HG03457 (cell line): ENCODE data around the gene PPP1R3C.

Experiments used
- ATAC-seq: cut with Tn5 transposase; IDR thresholded peaks from one replicate; pipeline ENCODE4 v1.9.1; 2021; ENCODE audit warnings: moderate number of reproducible peaks; ENCODE audit not compliant: unreplicated experiment

PPP1R3C gene

GRCh38 chr10:91632671-91633550 lies at the start of gene PPP1R3C:
PPP1R3C (minus strand) TSS chr10:91633071; CDS start chr10:91632969, 102 bp downstream.
- no peak for ATAC-seq

GRCh38 chr10:91681361-91682276 lies 48.7 kb upstream of the PPP1R3C start:
- ATAC-seq, result no peak

DNA sequence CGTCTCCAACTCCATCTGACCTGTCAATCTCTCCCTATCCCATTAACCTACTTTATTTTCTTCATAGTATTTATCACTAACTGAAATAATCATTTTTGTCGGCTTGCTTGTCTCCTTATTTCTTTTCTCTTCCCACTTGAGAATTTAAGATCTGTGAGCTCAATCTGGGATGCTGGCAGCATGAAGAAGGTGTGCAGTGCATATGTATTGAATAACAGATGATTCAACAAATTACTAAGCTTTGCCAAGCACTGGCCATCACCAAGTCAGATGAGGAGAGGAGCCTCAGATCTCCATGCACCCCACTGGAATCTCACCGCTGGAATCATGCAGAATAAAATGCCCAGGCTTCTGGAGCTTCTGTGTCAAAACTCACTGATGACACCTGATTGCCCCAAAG lies 47.6 kb upstream of the PPP1R3C start:
- ATAC-seq, result no peak

DNA sequence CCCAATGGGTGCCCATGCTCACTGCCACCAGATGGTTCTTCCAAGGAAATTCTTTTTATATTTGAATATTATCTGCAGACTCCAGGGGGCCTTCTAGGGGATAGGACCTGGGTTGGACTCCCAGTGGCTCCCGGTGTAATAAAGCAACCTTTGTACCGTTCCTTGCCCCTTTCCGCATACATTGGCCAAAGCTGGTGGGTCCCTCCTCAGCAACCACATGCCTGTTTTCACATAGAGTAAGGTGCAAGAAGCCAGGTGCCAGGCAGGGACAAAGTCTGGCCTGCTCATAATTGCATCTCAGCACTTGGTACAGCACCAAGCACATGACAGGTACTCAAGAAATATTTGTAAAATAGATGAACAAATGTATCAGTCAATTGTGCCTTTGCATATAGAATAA lies 46.4 kb upstream of the PPP1R3C start:
- no peak for ATAC-seq

DNA sequence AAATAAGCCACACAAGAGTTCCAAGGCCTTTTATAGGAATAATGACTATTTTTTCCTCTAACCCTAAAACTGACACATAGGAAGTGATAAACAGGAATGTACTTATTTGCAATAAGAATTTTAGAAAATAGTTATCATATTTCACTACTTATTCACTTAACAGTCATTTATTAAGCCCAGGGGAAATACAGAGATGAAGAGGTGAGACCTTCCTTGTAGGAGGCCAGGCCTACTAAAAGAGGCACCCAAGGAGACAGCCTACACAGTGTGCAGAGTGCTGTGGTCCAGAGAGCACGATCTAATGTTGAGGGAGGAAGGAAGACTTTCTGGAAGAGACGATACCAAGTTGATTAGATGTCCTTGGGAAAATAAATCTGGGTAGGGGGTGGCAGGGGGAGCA lies 45.0 kb upstream of the PPP1R3C start:
- ATAC-seq, result no peak

DNA sequence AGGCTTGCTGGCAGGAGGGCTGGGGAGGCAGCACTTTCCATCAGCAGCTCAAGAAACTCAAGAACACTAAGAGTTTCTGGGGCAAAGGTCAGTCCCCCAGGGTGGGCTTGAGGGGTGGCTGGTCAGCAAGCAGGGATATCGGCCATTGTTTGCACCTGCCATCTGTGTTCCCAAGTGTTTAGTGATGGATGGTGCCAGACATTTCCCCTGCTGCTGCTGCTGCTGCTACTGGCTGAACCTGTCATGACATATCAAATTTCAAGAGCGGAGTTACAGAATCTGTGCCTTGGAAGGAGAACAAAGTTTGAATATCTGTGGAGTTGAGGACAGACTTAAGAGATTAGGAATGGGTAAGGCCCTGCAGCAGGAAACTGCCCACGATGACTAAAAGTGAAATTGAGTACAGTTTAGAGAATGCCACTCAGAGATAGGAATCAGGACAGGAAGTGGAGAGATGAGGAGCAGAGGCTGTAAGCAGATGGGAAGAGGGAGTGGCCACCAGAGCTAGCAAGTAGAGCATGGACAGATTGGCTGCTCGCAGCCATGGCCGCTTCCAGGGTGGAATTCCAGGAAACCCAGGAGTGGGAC lies 39.2 kb upstream of the PPP1R3C start:
- no peak for ATAC-seq

- no peak for ATAC-seq
Measured at GRCh38 chr10:91668913-91669312, 36.0 kb upstream of the PPP1R3C start.

DNA sequence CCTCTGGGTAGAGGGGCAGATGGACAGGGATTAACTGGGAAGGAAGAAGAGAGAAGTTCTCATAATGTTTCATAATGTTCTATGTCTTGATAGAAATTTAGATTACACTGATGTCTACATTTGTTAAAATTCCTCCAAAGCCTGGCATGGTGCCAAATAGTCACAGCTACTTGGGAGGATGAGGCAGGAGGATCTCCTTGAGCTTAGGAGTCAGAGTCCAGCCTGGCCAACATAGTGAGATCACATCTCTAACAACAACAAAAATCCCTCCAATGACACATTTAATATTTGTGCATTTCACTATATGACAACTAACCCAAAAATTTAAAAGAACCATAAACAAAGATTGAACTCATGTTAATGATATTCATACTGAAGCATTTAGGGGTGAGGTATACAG lies 33.0 kb upstream of the PPP1R3C start:
- no peak for ATAC-seq

- ATAC-seq, result no peak
Measured at GRCh38 chr10:91664426-91664825, 31.6 kb upstream of the PPP1R3C start.

- ATAC-seq, result no peak
Measured at GRCh38 chr10:91662993-91663392, 30.1 kb upstream of the PPP1R3C start.

- no peak for ATAC-seq
Measured at GRCh38 chr10:91653219-91653870, 20.5 kb upstream of the PPP1R3C start.

GRCh38 chr10:91652364-91652763 lies 19.5 kb upstream of the PPP1R3C start:
- no peak for ATAC-seq

DNA sequence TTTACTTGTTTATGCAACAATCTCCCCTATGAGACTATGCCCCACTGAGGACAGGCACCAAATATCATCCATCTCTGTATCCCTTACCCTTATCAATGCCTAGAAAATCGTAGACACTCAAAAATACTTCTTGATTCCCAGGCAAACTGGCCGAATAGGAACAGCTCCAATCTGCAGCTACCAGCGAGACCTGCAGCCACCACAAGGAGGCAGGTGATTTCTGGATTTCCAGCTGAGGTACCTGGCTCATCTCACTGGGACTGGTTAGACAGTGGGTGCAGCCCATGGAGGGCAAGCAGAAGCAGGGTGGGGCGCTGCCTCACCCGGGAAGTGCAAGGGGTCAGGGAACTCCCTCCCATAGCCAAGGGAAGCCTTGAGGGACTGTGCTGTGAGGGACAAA lies 10.8 kb upstream of the PPP1R3C start:
- no peak for ATAC-seq

GRCh38 chr10:91642831-91643692 lies 10.2 kb upstream of the PPP1R3C start:
- no peak for ATAC-seq

- ATAC-seq, result no peak
Measured at GRCh38 chr10:91636892-91637291, 4.0 kb upstream of the PPP1R3C start.

DNA sequence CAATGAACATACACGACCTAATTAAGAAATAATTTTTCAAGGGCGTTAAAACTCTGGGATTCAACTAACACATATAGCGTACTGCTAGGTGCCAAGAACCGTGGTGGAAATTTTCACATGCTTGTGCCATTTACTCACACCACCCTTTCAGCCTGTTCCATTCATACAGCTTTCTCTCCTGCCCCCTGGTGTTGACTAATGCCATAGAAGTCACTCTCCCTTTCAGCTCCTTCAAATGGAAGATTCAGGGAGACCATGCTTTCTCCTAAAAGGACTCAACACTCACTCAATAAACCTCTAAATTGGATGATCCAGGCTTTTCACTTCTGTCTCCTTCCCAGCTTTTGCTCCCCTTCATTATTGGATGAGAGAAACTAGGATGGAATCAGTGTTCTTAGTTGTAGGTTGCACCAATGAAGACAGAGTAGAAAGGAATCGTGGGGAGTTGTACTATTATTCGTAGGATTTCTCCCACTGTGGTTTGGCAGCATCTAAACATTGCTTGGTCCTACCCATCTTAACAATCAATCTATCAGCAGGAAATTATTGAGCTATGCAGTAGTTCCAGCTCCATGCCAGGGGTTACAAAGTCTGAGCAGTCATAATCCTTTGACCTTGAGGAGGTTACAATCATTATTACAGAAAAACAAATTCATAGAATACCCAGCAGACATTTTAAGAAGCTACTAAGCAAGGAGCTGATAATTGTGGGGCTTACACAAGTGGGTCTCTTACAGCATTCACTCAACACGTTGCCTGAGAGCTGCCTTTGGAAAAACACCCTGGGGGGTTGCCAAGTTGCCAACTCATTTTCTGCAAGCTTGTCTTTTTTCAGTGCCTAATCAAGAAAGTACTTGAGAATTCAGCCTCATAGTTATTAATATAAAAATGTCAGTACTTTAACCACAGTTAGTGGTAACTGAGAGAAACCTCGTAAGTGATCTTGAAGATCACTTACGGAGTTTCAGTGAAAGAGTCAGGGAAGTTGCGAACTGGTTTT lies 2.8 kb upstream of the PPP1R3C start:
- ATAC-seq, result no peak

DNA sequence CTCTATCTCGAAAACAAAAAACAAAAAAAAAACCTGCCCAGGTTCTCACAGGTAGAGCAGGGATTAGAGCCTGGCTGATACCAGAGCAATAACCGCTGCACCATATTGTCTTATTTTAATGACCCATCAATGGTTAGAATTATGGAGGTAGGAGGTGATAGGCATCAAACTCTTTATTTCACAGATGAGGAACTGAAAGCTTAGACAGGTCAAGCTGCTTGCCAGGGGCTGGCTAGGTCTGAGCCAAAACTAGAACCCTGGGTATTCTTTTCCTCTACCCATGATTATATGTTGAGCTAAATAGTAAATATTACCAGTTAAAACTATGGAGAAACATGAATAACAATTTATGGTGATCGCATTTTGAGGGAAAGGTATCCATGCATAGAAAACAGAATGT lies 2.0 kb upstream of the PPP1R3C start:
- ATAC-seq, result no peak

DNA sequence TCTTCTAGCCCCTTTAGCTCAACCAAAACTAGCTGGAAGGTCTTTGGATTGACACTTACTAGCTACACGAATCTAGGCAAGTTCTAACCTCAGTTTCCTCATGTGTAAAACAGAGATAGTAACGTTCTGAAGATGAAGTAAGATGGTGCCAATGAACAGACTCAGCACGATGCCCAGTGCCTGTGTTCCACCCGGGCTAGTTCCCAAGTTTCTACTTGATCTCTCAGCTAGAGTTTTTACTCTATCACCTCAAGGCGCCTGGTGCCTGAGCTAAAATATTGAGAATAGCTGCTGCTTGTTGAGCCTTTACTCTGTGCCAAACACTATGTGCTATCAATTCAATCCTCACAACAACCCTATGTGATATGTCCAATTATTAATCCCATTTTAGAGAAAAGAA lies 1.4 kb upstream of the PPP1R3C start:
- no peak for ATAC-seq

- no peak for ATAC-seq
Measured at GRCh38 chr10:91630625-91631024, 2.2 kb downstream of the PPP1R3C start.
